HepG2 (cell line): ENCODE results near the gene RSL1D1. TPM values are rescaled to one million over a fixed set of nuclear protein-coding genes. Genes with fewer than 3 reads are reported as not detected.

Experiments used
- CREB3 ChIP-seq: sonication (generic); formaldehyde crosslinking; IDR thresholded peaks from 2 replicates; pipeline ENCODE4 v1.5.0; 2020; ENCODE audit warnings: missing genetic modification reagents
- DNMT3B ChIP-seq: conservative IDR thresholded peaks from 2 replicates; pipeline ENCODE4 v1.6.1; 2016; ENCODE audit warnings: missing biosample characterization, control low read depth
- KLF6 ChIP-seq: IDR thresholded peaks from 2 replicates; pipeline ENCODE4 v1.8.0; 2016; ENCODE audit warnings: missing biosample characterization, missing genetic modification reagents
- PLRG1 ChIP-seq: fragments of 450-650 bp; conservative IDR thresholded peaks from 2 replicates; pipeline ENCODE4 v1.6.1; 2016
- RNF219 ChIP-seq: sonication (generic); formaldehyde crosslinking; IDR thresholded peaks from 2 replicates; pipeline ENCODE4 v1.5.0; 2020; ENCODE audit warnings: mild to moderate bottlenecking, missing genetic modification reagents
- SMAD1 ChIP-seq: sonication (generic); formaldehyde crosslinking; IDR thresholded peaks from 2 replicates; pipeline ENCODE4 v1.4.0; 2020; ENCODE audit warnings: missing genetic modification reagents, low read depth, mild to moderate bottlenecking, borderline replicate concordance
- ZBTB1 ChIP-seq: sonication (generic); formaldehyde crosslinking; IDR thresholded peaks from 2 replicates; pipeline ENCODE4 v1.4.0; 2020; ENCODE audit warnings: missing genetic modification reagents, borderline replicate concordance
- ZFP1 ChIP-seq: IDR thresholded peaks from 2 replicates; pipeline ENCODE4 v1.6.1; 2016
- ZFP36L2 ChIP-seq: sonication (generic); formaldehyde crosslinking; IDR thresholded peaks from 2 replicates; pipeline ENCODE4 v1.4.0; 2020; ENCODE audit warnings: missing genetic modification reagents
- ZNF276 ChIP-seq: sonication (generic); formaldehyde crosslinking; IDR thresholded peaks from 2 replicates; pipeline ENCODE4 v1.4.0; 2020; ENCODE audit warnings: mild to moderate bottlenecking, low read depth, missing genetic modification reagents
- ZNF331 ChIP-seq: sonication (generic); formaldehyde crosslinking; IDR thresholded peaks from 2 replicates; pipeline ENCODE4 v1.4.0; 2020; ENCODE audit warnings: missing genetic modification reagents
- ZNF589 ChIP-seq: sonication (generic); formaldehyde crosslinking; conservative IDR thresholded peaks from 2 replicates; pipeline ENCODE4 v1.8.0; 2022; ENCODE audit warnings: mild to moderate bottlenecking, moderate library complexity, missing genetic modification reagents
- ZNF749 ChIP-seq: sonication (generic); formaldehyde crosslinking; IDR thresholded peaks from 2 replicates; pipeline ENCODE4 v1.8.0; 2022; ENCODE audit warnings: mild to moderate bottlenecking, missing genetic modification reagents, moderate library complexity, borderline replicate concordance
- ZNF878 ChIP-seq: sonication (generic); formaldehyde crosslinking; IDR thresholded peaks from 2 replicates; pipeline ENCODE4 v1.8.1; 2023; ENCODE audit warnings: mild to moderate bottlenecking, missing genetic modification reagents, moderate library complexity
- polyA plus RNA-seq, 8 experiments: library from polyadenylated mRNA; depleted of rRNA in 3 of 8; stranded (reverse) in 7 of 8; unstranded in 1 of 8; fragments of >200 nt; fragmentation: Illumina TruSeq in 4 of 8; extraction: Trizol in 4 of 8; gene quantifications; 2 replicates each; pipeline versions ENCODE4 v1.2.1 to v1.2.3, GENCODE V29; 2011 to 2016; ENCODE audit warnings: low read depth in 4 of 8, missing spikeins in 1 of 8, mixed read lengths in 1 of 8; ENCODE audit not compliant: insufficient read depth in 1 of 8
- total RNA-seq, 5 experiments: library from RNA; depleted of rRNA; stranded (reverse); fragments of >200 nt; fragmentation: Illumina TruSeq; extraction: Trizol; gene quantifications; 2 replicates each; pipeline ENCODE4 v1.2.3, GENCODE V29; 2016; ENCODE audit warnings: low read depth in 1 of 5
- TF ChIP-seq, protein P1 (sequence below): sonication (generic); formaldehyde crosslinking; IDR thresholded peaks from 2 replicates; pipeline ENCODE4 v1.5.0; 2020; ENCODE audit warnings: missing genetic modification reagents, mild to moderate bottlenecking, borderline replicate concordance
- TF ChIP-seq, protein P2 (sequence below): sonication (generic); formaldehyde crosslinking; IDR thresholded peaks from 2 replicates; pipeline ENCODE4 v1.8.1; 2023; ENCODE audit warnings: mild to moderate bottlenecking, missing genetic modification reagents
- TF ChIP-seq, protein P3 (sequence below), 2 experiments: fragments of 450-650 bp in 1 of 2; sonication (generic) in 1 of 2; formaldehyde crosslinking; IDR thresholded peaks; 2 replicates each; pipeline versions ENCODE4 v1.5.0 to v1.8.0; 2020 to 2022; ENCODE audit warnings: mild to moderate bottlenecking in 1 of 2, missing genetic modification reagents in 1 of 2

RSL1D1 gene
- total and polyA plus RNA-seq, 2 of the 13 experiments (the other 11 are each of a cell fraction or from before 2014, with no cell fraction given): 187 to 343 TPM

GRCh38 chr16:11796227-11797165 is 54.8 kb downstream of the RSL1D1 start (continued):
- no peak for TF ChIP-seq ZFP1
- TF ChIP-seq, protein P1, sequence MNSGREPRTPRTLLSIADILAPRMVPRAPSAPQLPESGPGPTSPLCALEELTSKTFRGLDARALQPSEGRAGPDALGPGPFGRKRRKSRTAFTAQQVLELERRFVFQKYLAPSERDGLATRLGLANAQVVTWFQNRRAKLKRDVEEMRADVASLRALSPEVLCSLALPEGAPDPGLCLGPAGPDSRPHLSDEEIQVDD (CRISPR knock-in tag): no peak
- no peak for TF ChIP-seq DNMT3B
- peak; percentile 73; the same call in 1 of the 2 replicates for TF ChIP-seq KLF6 (CRISPR knock-in tag)
- TF ChIP-seq ZNF589 (CRISPR knock-in tag): no peak
- TF ChIP-seq, protein P2, sequence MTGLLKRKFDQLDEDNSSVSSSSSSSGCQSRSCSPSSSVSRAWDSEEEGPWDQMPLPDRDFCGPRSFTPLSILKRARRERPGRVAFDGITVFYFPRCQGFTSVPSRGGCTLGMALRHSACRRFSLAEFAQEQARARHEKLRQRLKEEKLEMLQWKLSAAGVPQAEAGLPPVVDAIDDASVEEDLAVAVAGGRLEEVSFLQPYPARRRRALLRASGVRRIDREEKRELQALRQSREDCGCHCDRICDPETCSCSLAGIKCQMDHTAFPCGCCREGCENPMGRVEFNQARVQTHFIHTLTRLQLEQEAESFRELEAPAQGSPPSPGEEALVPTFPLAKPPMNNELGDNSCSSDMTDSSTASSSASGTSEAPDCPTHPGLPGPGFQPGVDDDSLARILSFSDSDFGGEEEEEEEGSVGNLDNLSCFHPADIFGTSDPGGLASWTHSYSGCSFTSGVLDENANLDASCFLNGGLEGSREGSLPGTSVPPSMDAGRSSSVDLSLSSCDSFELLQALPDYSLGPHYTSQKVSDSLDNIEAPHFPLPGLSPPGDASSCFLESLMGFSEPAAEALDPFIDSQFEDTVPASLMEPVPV (CRISPR knock-in tag): no peak; the same call in 1 of the 2 replicates
- TF ChIP-seq ZNF749 (CRISPR knock-in tag): no peak
- no peak for TF ChIP-seq ZBTB1
- peak; percentile 48; the same call in 1 of the 2 replicates for TF ChIP-seq ZNF331 (CRISPR knock-in tag)
- TF ChIP-seq, protein P3, sequence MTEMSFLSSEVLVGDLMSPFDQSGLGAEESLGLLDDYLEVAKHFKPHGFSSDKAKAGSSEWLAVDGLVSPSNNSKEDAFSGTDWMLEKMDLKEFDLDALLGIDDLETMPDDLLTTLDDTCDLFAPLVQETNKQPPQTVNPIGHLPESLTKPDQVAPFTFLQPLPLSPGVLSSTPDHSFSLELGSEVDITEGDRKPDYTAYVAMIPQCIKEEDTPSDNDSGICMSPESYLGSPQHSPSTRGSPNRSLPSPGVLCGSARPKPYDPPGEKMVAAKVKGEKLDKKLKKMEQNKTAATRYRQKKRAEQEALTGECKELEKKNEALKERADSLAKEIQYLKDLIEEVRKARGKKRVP (CRISPR knock-in tag; IDR thresholded peaks at IDR 0.05): no peak
- peak; percentile 73; the same call in 1 of the 2 replicates for TF ChIP-seq RNF219 (CRISPR knock-in tag)
- TF ChIP-seq PLRG1: no peak
- no peak for TF ChIP-seq SMAD1 (CRISPR knock-in tag)
- no peak for TF ChIP-seq CREB3 (CRISPR knock-in tag)
- no peak for TF ChIP-seq ZNF878 (CRISPR knock-in tag)
- TF ChIP-seq ZFP36L2 (CRISPR knock-in tag): no peak
- TF ChIP-seq ZNF276 (CRISPR knock-in tag): peak; percentile 86; the same call in 1 of the 2 replicates
